ENCODE measurements around the gene FRMD6. TPM values are rescaled to one million over a fixed set of nuclear protein-coding genes. Genes with fewer than 3 reads are reported as not detected.
A peak's percentile ranks its signal among the peaks of the same experiment; 100 is the strongest.

FRMD6 gene
- total and polyA plus RNA-seq, 9 of the 15 experiments (the other 6 are each of a cell fraction or from before 2014, with no cell fraction given), result 0.11 to 0.92 (median 0.53) TPM

- TF ChIP-seq CBX3 (IDR thresholded peaks at IDR 0.05; ENCODE audit: borderline replicate concordance in 1 of 2, low read length in 2 of 2) (no peak), FOXK2 (conservative IDR thresholded peaks at IDR 0.05 in 1 of 2, IDR thresholded peaks at IDR 0.05 in 1 of 2; ENCODE audit: low read depth in 2 of 2) (peak in 1 of 2 experiments; percentile 99; a peak in 2 of 4 replicates), ZZZ3 (IDR thresholded peaks at IDR 0.05) (no peak), SMAD4 (CRISPR knock-in tag; conservative IDR thresholded peaks at IDR 0.05) (peak; percentile 80), ARID4B (CRISPR knock-in tag; IDR thresholded peaks at IDR 0.05) (peak; percentile 34; the same call in 1 of the 2 replicates), C11orf30 (IDR thresholded peaks at IDR 0.05; ENCODE audit: low read depth) (no peak), ETV6 (IDR thresholded peaks at IDR 0.05; ENCODE audit: borderline replicate concordance in 1 of 2, low read depth in 2 of 2, low read length in 1 of 2) (no peak), ETV6 (CRISPR knock-in tag; IDR thresholded peaks at IDR 0.05; ENCODE audit: borderline replicate concordance) (no peak), TBL1XR1 (IDR thresholded peaks at IDR 0.05; ENCODE audit: low read length in 2 of 2) (no peak), FOXJ3 (CRISPR knock-in tag; IDR thresholded peaks at IDR 0.05) (no peak), RBFOX2 (IDR thresholded peaks at IDR 0.05; ENCODE audit: low read depth, low read length) (peak; percentile 79), MBD2 (IDR thresholded peaks at IDR 0.05; ENCODE audit: borderline replicate concordance, low read depth) (peak; percentile 88), RB1 (IDR thresholded peaks at IDR 0.05; ENCODE audit: low read depth) (0 out of 2 replicates have a peak, but pooled peaks have one; percentile 14), TAF1 (IDR thresholded peaks at IDR 0.05; ENCODE audit: control insufficient read depth, extremely low read depth, insufficient read depth, low read length, severe bottlenecking) (peak; percentile 61), IFI16 (CRISPR knock-in tag; IDR thresholded peaks at IDR 0.05) (no peak), ZNF699 (CRISPR knock-in tag; IDR thresholded peaks at IDR 0.05; ENCODE audit: insufficient replicate concordance) (no peak), TAF7 (tag; IDR thresholded peaks at IDR 0.05) (peak; percentile 61)
- TF ChIP-seq, protein P1, sequence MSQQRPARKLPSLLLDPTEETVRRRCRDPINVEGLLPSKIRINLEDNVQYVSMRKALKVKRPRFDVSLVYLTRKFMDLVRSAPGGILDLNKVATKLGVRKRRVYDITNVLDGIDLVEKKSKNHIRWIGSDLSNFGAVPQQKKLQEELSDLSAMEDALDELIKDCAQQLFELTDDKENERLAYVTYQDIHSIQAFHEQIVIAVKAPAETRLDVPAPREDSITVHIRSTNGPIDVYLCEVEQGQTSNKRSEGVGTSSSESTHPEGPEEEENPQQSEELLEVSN (IDR thresholded peaks at IDR 0.05; ENCODE audit: borderline replicate concordance in 1 of 2, extremely low read depth in 1 of 2, insufficient read depth in 1 of 2, insufficient read length in 1 of 2, low read depth in 1 of 2, low read length in 1 of 2, poor library complexity in 1 of 2, severe bottlenecking in 1 of 2), result peak in 1 of 2 experiments; percentile 2
Measured at GRCh38 chr14:51651388-51652167, at the start of gene FRMD6 (continued).
